Activated CD4-positive, alpha-beta memory T cell treated with anti-CD3 and anti-CD28 coated beads for 36 hours (primary cell): ENCODE results near the gene SSRP1. TPM values are rescaled to one million over a fixed set of nuclear protein-coding genes. Genes with fewer than 3 reads are reported as not detected.

Source experiments
- CTCF ChIA-PET: fragments of 350-600 bp; sonication (Branson Sonifier 250); formaldehyde crosslinking; loops from one replicate; lab custom pipeline; 2021; ENCODE audit warnings: antibody characterized with exemption, inconsistent platforms; lab: Charles Lee
- POLR2A ChIA-PET: fragments of 350-600 bp; sonication (Branson Sonifier 250); formaldehyde crosslinking; loops from one replicate; lab custom pipeline; 2021; ENCODE audit warnings: antibody characterized with exemption; lab: Charles Lee
- DNase-seq: peaks from one replicate; pipeline ENCODE4 v3.0.0-alpha.2; 2020
- H3K27ac Mint-ChIP-seq: one replicate; pipeline ENCODE4 v1.8.0; 2021; ENCODE audit warnings: mixed read lengths
- H3K27me3 Mint-ChIP-seq: one replicate; pipeline ENCODE4 v1.8.0; 2021; ENCODE audit warnings: mixed read lengths
- H3K36me3 Mint-ChIP-seq: one replicate; pipeline ENCODE4 v1.8.0; 2021; ENCODE audit warnings: mixed read lengths
- H3K4me1 Mint-ChIP-seq: one replicate; pipeline ENCODE4 v1.8.0; 2021; ENCODE audit warnings: low read depth, mixed read lengths
- H3K4me3 Mint-ChIP-seq: one replicate; pipeline ENCODE4 v1.8.0; 2021; ENCODE audit warnings: mild to moderate bottlenecking, mixed read lengths
- H3K9me3 Mint-ChIP-seq: one replicate; pipeline ENCODE4 v1.8.0; 2021; ENCODE audit warnings: mixed read lengths
- intact Hi-C: fragments of 100-400 bp; cut with micrococcal nuclease; formaldehyde crosslinking; loops from one replicate; pipeline ENCODE4 v1.15.1; 2023
- total RNA-seq, 2 experiments: library from RNA; stranded (reverse); gene quantifications; one replicate each; pipeline ENCODE4 v1.2.3, GENCODE V29; 2021

SSRP1 gene
- total RNA-seq, 2 experiments from 2014 or later = 256 to 262 TPM

GRCh38 chr11:57313071-57313787, 22.5 kb downstream of the SSRP1 start:
- Mint-ChIP-seq H3K36me3 (peaks cover 21% of the 10 kb centered on the region), H3K9me3 (no peaks in the 10 kb centered on the region), H3K27ac (no peak overlapping the region), H3K4me3 (no peak overlapping the region), H3K4me1 (peaks cover 11% of the 10 kb centered on the region), H3K27me3 (no peaks in the 10 kb centered on the region)
- ChIA-PET POLR2A (no interaction called here), CTCF (no interaction called here)
- DNase-seq = no peak
- intact Hi-C loops = no loop called here

DNA sequence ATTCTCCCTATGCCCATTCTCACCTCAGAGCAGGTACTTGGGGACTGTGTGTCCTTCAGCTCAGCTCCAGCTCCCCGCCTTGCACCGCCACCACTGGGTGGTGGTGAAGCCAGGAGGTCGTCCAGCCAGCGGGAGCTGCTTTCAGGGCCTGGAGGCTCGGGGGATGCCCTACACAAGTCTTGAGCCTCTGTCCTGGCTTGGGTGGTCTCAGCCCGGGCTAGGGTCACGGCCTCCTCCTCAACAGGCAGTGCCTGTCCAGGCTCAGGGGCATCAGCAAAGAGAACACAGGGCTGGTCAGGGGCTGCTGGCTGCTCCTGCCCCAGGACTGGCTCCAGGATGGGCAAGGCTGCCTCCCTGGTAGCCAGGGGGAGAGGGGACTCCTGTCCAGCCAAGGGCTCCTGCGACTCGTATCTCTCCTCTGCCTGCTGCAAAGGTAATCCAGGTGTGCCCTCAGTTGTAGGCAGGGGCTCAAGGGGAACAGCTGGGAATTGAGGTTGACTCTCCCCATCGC, 23.1 kb downstream of the SSRP1 start:
- POLR2A ChIA-PET = interaction anchor here (1.4 kb wide), 1 partner anchor 11 kb away, joined by 3 read pairs; no protein-coding TSS in a partner anchor
- intact Hi-C loops = no loop called here

GRCh38 chr11:57311109-57311936, 24.4 kb downstream of the SSRP1 start:
- intact Hi-C loops = loop anchor here (1.0 kb wide), 1 partner anchor 14 kb away; no protein-coding TSS in a partner anchor
- H3K4me1 Mint-ChIP-seq = peaks cover 11% of the 10 kb centered on the region
- peak; percentile 86 for DNase-seq
- POLR2A ChIA-PET = interaction anchor here (0.9 to 1.4 kb wide), 3 partner anchors 13 to 24 kb away, joined by 3 to 4 read pairs (median 3); partner anchors contain the start of genes SSRP1 and TNKS1BP1
- peaks cover 20% of the 10 kb centered on the region for H3K36me3 Mint-ChIP-seq
- H3K9me3 Mint-ChIP-seq = no peaks in the 10 kb centered on the region
- H3K27ac Mint-ChIP-seq = no peak overlapping the region
- no peaks in the 10 kb centered on the region for H3K27me3 Mint-ChIP-seq
- peak overlapping the region; percentile 10 for H3K4me3 Mint-ChIP-seq
- CTCF ChIA-PET = no interaction called here

More for the DNA sequence above, 23.1 kb downstream of the SSRP1 start:
- Mint-ChIP-seq H3K27me3 (no peaks in the 10 kb centered on the region), H3K36me3 (peaks cover 20% of the 10 kb centered on the region), H3K9me3 (no peaks in the 10 kb centered on the region), H3K4me3 (no peak overlapping the region), H3K27ac (no peak overlapping the region), H3K4me1 (peaks cover 11% of the 10 kb centered on the region)
- DNase-seq = no peak
- CTCF ChIA-PET = no interaction called here

GRCh38 chr11:57310630-57311086, 25.0 kb downstream of the SSRP1 start:
- ChIA-PET CTCF (no interaction called here), POLR2A (interaction anchor here (1.1 kb wide), 1 partner anchor 25 kb away, joined by 3 read pairs; the partner anchor contains the start of gene SSRP1)
- peaks cover 11% of the 10 kb centered on the region for H3K4me1 Mint-ChIP-seq
- no peak overlapping the region for H3K4me3 Mint-ChIP-seq
- no peak overlapping the region for H3K27ac Mint-ChIP-seq
- intact Hi-C loops = loop anchor here (1.0 kb wide), 1 partner anchor 15 kb away; no protein-coding TSS in a partner anchor
- peaks cover 20% of the 10 kb centered on the region for H3K36me3 Mint-ChIP-seq
- no peaks in the 10 kb centered on the region for H3K27me3 Mint-ChIP-seq
- H3K9me3 Mint-ChIP-seq = no peaks in the 10 kb centered on the region
- DNase-seq = no peak

GRCh38 chr11:57310091-57310490, 25.6 kb downstream of the SSRP1 start:
- no peak for DNase-seq
- Mint-ChIP-seq H3K4me1 (peaks cover 11% of the 10 kb centered on the region), H3K27me3 (no peaks in the 10 kb centered on the region), H3K27ac (no peak overlapping the region), H3K4me3 (no peak overlapping the region), H3K9me3 (no peaks in the 10 kb centered on the region), H3K36me3 (peaks cover 20% of the 10 kb centered on the region)
- intact Hi-C loops = no loop called here
- ChIA-PET CTCF (no interaction called here), POLR2A (no interaction called here)

DNA sequence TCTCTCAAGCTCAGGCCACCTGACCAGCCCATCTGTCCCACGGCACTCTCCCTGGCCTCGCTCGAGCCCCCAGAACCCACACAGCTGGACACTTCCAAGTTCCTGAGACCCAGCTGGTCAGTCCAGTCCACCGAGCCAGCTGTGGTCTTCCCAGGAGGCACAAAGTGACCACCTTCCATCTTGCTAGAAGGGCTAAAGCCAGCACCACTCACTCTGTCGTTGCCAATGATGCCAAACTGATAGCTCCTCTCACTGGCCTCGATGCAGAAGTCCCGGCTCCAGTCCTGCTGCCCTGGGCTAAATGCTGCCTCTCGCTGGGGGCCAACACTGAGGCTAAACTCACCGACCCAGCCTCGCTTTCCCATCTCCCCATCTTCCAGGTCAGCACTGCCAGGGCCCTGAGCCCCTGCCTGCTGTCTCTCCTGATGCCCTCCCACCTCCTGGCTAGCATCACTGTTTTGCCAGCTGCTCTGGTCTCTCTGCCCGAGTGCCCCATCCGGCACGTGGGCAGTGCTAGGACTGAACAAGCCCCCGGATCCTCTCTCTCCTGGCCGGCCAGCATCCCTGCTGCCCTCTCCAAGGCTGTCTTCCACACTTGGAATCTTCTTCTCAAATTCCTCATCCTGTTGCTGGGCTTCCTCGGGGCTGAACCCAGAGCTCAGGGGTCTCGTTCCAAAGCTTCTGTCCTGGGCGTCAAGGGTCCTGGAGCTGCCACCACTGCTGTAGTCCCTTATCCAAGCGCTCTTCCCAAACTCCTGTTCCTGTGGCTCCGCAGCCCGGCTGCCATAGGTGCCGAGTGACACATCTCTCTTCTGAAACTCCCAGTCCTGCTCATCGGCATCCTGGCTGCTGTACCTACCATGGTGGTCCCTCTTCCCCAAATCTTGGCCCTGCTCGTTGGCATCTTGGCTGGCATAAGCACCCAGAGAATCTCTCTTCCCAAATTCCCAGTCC, 26.3 kb downstream of the SSRP1 start:
- no peaks in the 10 kb centered on the region for H3K27me3 Mint-ChIP-seq
- intact Hi-C loops = no loop called here
- POLR2A ChIA-PET = no interaction called here
- H3K27ac Mint-ChIP-seq = no peak overlapping the region
- H3K9me3 Mint-ChIP-seq = no peaks in the 10 kb centered on the region
- no peak overlapping the region for H3K4me3 Mint-ChIP-seq
- peaks cover 20% of the 10 kb centered on the region for H3K36me3 Mint-ChIP-seq
- no peak for DNase-seq
- peaks cover 11% of the 10 kb centered on the region for H3K4me1 Mint-ChIP-seq
- CTCF ChIA-PET = no interaction called here

GRCh38 chr11:57308426-57309060, 27.1 kb downstream of the SSRP1 start:
- CTCF ChIA-PET = interaction anchor here (0.8 kb wide), 1 partner anchor 59 kb away, joined by 3 read pairs; no protein-coding TSS in a partner anchor
- POLR2A ChIA-PET = no interaction called here
- Mint-ChIP-seq H3K4me1 (peaks cover 11% of the 10 kb centered on the region), H3K27me3 (no peaks in the 10 kb centered on the region), H3K36me3 (peaks cover 14% of the 10 kb centered on the region), H3K27ac (no peak overlapping the region), H3K9me3 (no peaks in the 10 kb centered on the region), H3K4me3 (no peak overlapping the region)
- no peak for DNase-seq
- intact Hi-C loops = no loop called here

DNA sequence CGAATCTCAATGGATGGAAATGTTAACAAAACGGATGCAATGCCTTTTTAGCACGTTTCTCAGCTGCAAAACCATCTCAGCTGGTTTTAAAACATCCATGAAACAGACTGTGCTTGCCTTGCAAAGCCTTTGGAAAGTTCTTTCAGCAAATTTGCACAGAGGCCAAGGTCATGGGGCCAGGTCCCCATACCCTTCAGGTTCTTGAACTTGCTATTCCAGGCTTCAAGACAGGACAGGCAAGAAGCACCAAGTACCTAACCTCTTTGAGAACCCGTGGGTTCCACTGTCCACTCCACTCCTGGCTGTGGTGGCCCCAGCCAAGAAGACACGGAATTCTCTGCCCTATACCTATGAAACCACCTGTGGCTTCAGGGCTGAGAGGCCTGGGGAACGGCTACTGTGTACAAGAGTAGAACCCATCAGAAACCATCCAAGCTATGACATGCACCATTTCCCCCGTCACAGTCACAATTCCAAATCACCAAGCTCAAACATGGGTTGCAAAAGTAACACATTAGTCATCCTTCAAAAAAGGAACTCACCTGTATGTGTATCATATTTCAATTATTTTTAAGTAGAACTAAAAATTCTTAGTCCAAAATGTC, 27.9 kb downstream of the SSRP1 start:
- POLR2A ChIA-PET = no interaction called here

DNA sequence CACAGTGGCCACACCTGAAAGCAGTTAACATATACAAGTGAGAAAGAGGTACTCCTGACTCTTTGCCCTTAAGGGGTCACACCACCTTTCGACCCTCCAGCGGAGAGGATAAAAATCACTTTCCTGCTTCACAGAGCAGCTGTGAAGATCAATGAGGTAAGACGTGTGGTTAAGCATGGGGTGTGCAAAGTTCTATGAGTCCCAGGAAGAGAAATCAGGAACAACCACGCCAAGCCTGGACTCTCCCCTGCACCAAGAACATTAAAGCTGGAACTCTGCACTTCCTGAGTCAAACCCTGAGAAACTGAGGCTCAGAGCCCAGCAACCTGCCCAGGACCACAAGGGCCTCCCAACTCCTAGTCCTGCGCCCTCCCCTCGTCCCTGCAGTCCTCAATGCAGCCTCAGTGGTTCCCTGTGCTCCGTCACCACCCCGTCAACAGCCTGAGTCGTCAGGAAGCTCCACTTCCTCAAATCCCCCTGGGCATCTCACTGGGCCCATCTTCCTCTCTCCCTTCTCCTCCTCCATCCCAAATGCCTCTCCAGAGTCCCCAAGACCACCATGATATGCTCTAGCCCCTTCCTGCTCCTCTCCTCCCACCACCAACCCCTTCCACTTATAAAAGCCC, 28.6 kb downstream of the SSRP1 start:
- H3K27ac Mint-ChIP-seq = no peak overlapping the region
- no peaks in the 10 kb centered on the region for H3K27me3 Mint-ChIP-seq
- H3K9me3 Mint-ChIP-seq = no peaks in the 10 kb centered on the region
- intact Hi-C loops = no loop called here
- H3K4me1 Mint-ChIP-seq = peaks cover 8% of the 10 kb centered on the region
- no peak overlapping the region for H3K4me3 Mint-ChIP-seq
- ChIA-PET POLR2A (no interaction called here), CTCF (no interaction called here)
- H3K36me3 Mint-ChIP-seq = peaks cover 12% of the 10 kb centered on the region
- no peak for DNase-seq

More for the DNA sequence above, 27.9 kb downstream of the SSRP1 start:
- no peak overlapping the region for H3K27ac Mint-ChIP-seq
- H3K4me1 Mint-ChIP-seq = peaks cover 11% of the 10 kb centered on the region
- H3K9me3 Mint-ChIP-seq = no peaks in the 10 kb centered on the region
- peaks cover 13% of the 10 kb centered on the region for H3K36me3 Mint-ChIP-seq
- CTCF ChIA-PET = interaction anchor here (0.7 to 0.8 kb wide), 2 partner anchors 59 to 1937 kb away, joined by 3 read pairs; no protein-coding TSS in a partner anchor
- DNase-seq = no peak
- H3K27me3 Mint-ChIP-seq = no peaks in the 10 kb centered on the region
- intact Hi-C loops = no loop called here
- H3K4me3 Mint-ChIP-seq = no peak overlapping the region

GRCh38 chr11:57306161-57306876, 29.4 kb downstream of the SSRP1 start:
- intact Hi-C loops = no loop called here
- H3K27me3 Mint-ChIP-seq = no peaks in the 10 kb centered on the region
- CTCF ChIA-PET = interaction anchor here (0.6 kb wide), 1 partner anchor 243 kb away, joined by 4 read pairs; no protein-coding TSS in a partner anchor

More at GRCh38 chr11:57306161-57306876, 29.4 kb downstream of the SSRP1 start:
- no peak overlapping the region for H3K4me3 Mint-ChIP-seq
- DNase-seq = no peak
- H3K36me3 Mint-ChIP-seq = peaks cover 19% of the 10 kb centered on the region
- no peaks in the 10 kb centered on the region for H3K9me3 Mint-ChIP-seq
- H3K4me1 Mint-ChIP-seq = peaks cover 6% of the 10 kb centered on the region
- H3K27ac Mint-ChIP-seq = no peak overlapping the region
- POLR2A ChIA-PET = no interaction called here
